Right lobe of liver (tissue), 4 donors: ENCODE measurements around the gene SLC37A4.

Source experiments
- POLR2A ChIP-seq: fragments of 450-650 bp; IDR thresholded peaks from one replicate; pipeline ENCODE4 v1.6.1; 2017; ENCODE audit warnings: antibody characterized with exemption, mild to moderate bottlenecking
- TF ChIP-seq, protein P1 (sequence below), 4 donors: fragments of 200-600 bp in 3 of 4; fragments of 450-650 bp in 1 of 4; IDR thresholded peaks; one replicate each; pipeline versions ENCODE4 v1.5.1 to v1.8.0; 2016 to 2022; ENCODE audit warnings: antibody characterized with exemption in 4 of 4, mild to moderate bottlenecking in 2 of 4
- donor health status: DM: no; HTN: no; CAD: no.
- donor health status: DM: no; HTN: no; CAD: no.
- donor health status: DM: no; HTN: yes; CAD: no.

DNA sequence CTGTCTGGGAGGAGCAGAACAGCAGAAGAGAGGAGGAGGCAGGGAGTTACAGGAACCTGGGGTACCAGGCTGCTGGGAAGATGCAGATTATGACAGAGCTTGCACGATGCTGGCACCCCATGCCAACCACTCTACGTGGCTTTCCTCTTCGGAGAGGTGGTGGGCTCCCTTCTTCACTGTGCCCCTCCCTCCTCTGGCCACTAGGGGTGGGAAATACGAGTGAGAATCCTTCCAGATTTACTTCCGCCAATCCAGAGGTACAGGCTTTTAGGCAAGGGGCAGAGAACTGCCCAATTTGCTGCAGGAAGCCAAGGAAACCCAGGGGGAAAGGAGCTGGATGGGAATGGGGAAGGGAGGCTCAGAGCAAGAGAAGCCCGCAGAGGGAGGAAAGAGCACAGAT, 14.0 kb upstream of the SLC37A4 start:
- TF ChIP-seq, protein P1, sequence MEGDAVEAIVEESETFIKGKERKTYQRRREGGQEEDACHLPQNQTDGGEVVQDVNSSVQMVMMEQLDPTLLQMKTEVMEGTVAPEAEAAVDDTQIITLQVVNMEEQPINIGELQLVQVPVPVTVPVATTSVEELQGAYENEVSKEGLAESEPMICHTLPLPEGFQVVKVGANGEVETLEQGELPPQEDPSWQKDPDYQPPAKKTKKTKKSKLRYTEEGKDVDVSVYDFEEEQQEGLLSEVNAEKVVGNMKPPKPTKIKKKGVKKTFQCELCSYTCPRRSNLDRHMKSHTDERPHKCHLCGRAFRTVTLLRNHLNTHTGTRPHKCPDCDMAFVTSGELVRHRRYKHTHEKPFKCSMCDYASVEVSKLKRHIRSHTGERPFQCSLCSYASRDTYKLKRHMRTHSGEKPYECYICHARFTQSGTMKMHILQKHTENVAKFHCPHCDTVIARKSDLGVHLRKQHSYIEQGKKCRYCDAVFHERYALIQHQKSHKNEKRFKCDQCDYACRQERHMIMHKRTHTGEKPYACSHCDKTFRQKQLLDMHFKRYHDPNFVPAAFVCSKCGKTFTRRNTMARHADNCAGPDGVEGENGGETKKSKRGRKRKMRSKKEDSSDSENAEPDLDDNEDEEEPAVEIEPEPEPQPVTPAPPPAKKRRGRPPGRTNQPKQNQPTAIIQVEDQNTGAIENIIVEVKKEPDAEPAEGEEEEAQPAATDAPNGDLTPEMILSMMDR (IDR thresholded peaks at IDR 0.05): no peak
- TF ChIP-seq POLR2A: no peak
